ENCODE measurements around the gene EMILIN2.

- TF ChIP-seq PCBP1 (IDR thresholded peaks at IDR 0.05; ENCODE audit: low read depth, low read length, poor library complexity, severe bottlenecking) (no peak), CTCF (IDR thresholded peaks at IDR 0.05 in 2 of 3, conservative IDR thresholded peaks at IDR 0.05 in 1 of 3; ENCODE audit: insufficient read depth in 2 of 3, low read depth in 1 of 3, low read length in 3 of 3) (no peak), CREBBP (IDR thresholded peaks at IDR 0.05; ENCODE audit: low read depth, low read length) (no peak), HMBOX1 (IDR thresholded peaks at IDR 0.05) (no peak), TAF1 (IDR thresholded peaks at IDR 0.05; ENCODE audit: control insufficient read depth, extremely low read depth, insufficient read depth, low read length, severe bottlenecking) (no peak), CHD1 (IDR thresholded peaks at IDR 0.05; ENCODE audit: low read length) (no peak), DLX4 (CRISPR knock-in tag; IDR thresholded peaks at IDR 0.05) (no peak), CCAR2 (IDR thresholded peaks at IDR 0.05; ENCODE audit: low read depth, low read length) (no peak), MYC (IDR thresholded peaks at IDR 0.05; ENCODE audit: low read depth, low read length) (no peak), MYC (CRISPR knock-in tag; IDR thresholded peaks at IDR 0.05; ENCODE audit: borderline replicate concordance, low read depth) (no peak), POLR2A (conservative IDR thresholded peaks at IDR 0.05) (no peak), HEY1 (CRISPR knock-in tag; IDR thresholded peaks at IDR 0.05; ENCODE audit: borderline replicate concordance) (no peak), HDAC1 (IDR thresholded peaks at IDR 0.05) (no peak), FOXK1 (CRISPR knock-in tag; IDR thresholded peaks at IDR 0.05; ENCODE audit: borderline replicate concordance) (no peak)
These were observed 46.2 kb downstream of the EMILIN2 start for GRCh38 chr18:2893056-2893455.
